Astrocyte (in vitro differentiated cells and primary cell): ENCODE data around the gene PBX3.

ENCODE experiments used
- CTCF ChIP-seq: IDR thresholded peaks from 2 replicates; pipeline ENCODE4 v1.5.1; 2011; ENCODE audit warnings: low read depth, mild to moderate bottlenecking, inconsistent platforms, low read length, moderate library complexity; ENCODE audit not compliant: insufficient read depth
- EZH2 ChIP-seq: IDR thresholded peaks from 2 replicates; pipeline ENCODE4 v1.6.1; 2012; ENCODE audit warnings: mild to moderate bottlenecking, low read length, inconsistent platforms; ENCODE audit not compliant: insufficient read depth

DNA sequence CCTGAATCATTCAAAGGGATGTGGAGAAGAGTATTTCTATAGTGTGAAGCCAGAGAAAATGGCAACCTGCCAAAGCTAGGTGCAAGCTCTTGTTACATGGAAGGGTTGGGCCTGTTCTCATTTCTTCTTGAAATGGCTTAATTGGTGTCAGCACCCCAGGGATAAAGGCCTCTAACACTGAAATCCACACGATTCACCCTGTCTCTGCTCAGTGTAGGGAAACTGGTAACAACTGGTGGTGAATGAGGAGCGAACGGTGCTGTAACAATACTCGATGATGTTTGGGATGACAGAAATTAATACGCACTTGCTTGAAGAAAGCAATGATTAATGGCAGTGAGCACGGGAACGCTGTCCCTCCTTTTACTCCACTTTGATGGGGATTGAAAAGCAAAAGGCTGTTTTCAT lies 16.2 kb downstream of the PBX3 start:
- TF ChIP-seq CTCF = no peak
- no peak for TF ChIP-seq EZH2
